Stimulated activated CD8-positive, alpha-beta memory T cell treated with anti-CD3 and anti-CD28 coated beads, Interleukin-15, amount 100 ng/mL, for 1 hour (primary cell): ENCODE data around the gene ADARB2.
"Not testable (repeated sequence)": the region's sequence is repeated elsewhere in the genome, so short reads cannot be mapped to it uniquely, and the experiment has no call there.

Source experiments
- DNase-seq: peaks from one replicate; pipeline ENCODE4 v3.0.0-alpha.2; 2020; ENCODE audit warnings: low read depth

ADARB2 gene

DNA sequence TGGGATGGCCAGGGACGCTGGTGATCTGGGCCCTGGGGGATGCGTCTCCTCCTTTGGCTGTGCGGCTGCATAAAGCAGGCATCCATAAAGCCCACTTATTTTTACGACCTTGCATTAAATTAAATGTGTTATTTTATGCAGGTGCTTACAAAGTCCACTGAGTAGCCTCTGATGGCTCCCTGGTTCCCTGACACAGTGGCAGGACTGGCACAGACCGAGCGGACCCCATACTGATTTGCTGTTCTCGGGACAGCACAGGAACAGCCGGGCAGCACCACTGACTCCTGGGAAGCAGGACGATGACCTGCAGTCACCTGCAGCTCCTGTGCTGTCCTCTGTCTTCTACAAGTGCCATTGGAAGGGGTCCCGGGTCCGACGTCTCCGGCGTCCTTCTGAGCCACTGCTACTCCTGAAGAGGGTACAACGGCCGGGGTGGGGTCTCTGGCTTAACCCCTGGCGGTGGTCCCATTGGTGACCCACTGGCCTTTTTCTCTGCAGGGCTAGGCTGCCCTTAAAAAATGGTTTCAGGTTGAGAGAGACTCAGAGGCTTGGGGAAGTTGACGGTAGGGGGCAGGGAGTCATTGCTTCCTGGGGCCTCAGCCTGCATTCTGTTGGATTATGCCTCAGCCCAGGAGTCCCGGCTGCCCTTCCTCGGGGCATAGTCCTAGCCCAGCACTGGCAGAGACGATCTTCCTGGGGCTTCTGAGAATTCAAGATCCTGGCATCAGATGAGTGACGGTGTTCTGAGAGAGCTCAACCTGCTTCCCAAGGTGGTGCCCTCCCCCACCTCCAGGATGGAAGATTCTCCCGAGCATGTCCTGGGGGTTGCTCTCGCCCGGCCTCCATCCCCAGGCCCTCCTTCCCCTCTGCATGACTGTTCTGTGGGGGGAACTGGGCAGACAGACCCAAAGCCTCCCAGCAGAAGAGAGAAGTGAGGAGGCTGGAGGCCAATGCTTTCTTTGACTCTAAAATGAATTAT is 330.1 kb downstream of the ADARB2 start:
- no peak for DNase-seq

- DNase-seq: no peak
Observed at GRCh38 chr10:1406132-1406966, 331.0 kb downstream of the ADARB2 start.

- DNase-seq: no peak
Observed at GRCh38 chr10:1404323-1405260, 332.7 kb downstream of the ADARB2 start.

DNA sequence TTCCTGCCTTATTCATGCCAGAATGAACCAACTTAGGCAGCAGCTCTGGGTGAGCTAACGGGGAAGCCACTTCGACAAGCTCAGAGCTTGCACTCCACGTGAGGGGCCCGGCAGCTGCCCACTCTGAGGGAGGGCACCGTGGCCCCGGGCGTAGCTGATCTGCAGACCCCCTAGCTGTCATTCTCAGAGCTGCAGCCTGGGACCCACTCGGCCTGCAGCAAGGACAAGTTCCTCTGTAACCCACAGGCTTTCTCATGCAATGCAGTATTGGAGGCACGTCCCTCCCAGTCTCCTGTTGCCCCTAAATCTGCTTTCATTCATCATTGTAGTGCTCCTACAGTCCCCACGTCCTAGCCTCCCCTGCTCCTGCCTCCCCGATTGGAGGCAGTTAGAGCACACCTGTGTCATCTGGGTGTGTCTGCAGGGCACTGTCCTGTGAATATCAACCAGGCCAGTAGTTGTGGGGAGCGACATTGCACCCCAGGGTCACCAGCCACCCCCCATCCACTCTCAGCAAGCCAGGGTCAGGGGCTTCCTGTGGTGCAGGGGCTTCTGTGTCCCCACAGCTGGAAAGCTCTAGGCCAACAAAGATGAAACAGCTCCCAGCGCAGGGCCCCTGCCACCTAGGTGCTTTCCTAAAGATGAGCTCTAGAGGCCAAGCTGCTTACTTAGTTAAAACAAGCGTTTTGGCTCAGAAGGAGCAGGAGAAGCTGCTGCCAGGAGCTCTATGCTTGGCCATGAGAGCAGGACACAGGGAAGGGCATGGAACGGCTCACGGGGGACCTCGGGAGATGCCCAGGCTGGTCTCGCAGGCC is 333.6 kb downstream of the ADARB2 start:
- no peak for DNase-seq

DNA sequence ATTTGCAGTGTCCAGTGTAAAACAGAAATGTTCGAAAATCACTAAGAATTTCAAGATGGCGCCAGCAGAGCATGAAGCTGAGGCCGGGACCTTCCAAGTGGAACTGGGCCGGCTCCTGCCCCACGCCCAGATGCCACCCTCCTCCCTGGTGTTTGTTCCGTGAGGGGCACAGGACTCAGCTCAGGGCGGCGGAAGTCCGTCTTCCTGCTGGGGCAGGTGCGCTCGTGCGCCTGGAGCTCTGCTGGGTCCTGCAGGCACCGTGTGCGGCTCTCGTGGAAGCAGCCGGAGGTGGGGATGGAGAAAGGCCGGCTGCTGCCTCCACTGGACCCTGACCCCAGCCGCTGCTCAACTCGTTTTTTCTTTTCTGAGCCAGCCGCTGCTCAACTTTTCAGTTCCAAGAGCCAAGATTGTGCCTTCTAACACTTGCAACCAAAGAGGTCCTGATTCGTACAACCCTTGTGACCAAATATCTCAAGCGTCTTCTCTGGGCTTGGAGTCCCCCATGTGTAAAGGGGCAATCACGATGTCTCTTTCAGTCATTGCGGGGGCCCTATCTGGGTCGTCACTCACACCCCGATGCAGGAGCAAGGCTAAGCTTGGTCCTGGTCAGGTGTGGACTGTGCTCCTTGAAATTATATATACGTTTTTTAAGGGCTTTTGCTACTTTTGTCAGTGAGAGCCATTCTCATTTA is 334.4 kb downstream of the ADARB2 start:
- no peak for DNase-seq

GRCh38 chr10:1402016-1402770 is 335.1 kb downstream of the ADARB2 start:
- no peak for DNase-seq

GRCh38 chr10:1401071-1401965 is 336.0 kb downstream of the ADARB2 start:
- no peak for DNase-seq

DNA sequence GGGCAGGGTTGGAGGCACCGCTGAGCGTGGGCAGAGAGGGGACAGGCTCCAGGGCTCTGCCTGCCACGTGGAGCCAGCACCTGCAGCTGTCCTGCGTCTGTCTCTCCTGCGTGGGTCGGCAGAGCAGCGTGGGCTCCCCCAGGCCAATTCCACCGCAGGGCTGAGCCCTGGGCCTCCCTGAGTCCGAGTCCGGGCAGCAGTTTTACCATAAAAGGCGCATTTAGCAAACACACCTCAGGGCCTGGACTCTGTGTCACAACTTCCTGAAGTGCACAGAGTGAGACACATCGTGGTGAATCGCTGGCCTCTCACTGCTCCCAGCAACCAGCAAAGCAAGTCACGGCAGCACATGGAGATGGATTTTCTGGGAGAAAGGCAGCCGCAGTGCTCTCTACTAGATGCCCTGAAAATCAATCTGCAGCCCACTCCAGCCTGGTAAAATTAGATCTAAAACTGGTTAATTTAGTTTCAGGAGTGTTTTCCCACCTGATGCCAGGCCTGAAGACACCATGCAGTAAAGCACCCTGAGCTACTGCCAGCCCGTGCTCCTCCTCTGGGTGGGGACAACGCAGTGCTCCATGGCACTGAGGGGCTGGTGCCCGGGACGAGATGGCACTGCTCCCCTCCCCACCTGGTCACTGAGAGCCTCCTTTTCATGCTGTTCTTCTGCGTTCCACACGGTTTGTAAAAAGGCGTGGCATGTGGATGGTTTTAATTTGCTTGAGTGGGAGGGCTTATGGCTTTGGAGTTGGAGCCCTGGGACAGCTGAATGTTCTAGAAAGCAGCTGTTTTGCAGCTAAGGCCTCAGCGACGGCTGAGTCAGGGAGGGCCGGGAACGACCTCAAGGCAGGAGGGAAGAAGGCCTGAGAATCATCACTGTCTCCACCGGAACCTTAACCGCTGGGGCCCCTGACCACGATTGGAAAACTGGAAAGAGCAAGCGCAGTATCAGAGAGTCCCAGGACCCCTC is 336.9 kb downstream of the ADARB2 start:
- DNase-seq: no peak

- DNase-seq: no peak
Observed at GRCh38 chr10:1399431-1400100, 337.8 kb downstream of the ADARB2 start.

- no peak for DNase-seq
Observed at GRCh38 chr10:1398626-1399410, 338.5 kb downstream of the ADARB2 start.

- DNase-seq: not testable (repeated sequence)
Observed at GRCh38 chr10:1398116-1398515, 339.2 kb downstream of the ADARB2 start.

DNA sequence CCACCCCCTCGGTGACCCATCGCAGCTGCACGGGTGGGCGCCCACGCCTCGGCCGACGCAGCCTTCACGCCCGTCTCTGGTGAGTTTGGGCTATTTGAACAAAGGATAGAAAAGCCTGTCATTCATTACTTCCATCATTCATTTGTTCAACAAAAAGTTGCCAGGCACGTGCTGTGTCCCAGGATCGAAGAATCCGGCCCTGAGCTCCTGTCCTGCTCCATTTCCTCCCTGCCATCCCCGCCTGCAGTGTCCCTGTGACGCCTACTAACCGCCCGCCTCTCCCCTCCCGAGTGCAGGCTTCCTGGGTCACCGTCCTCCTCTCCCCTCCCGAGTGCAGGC is 341.1 kb downstream of the ADARB2 start:
- no peak for DNase-seq

DNA sequence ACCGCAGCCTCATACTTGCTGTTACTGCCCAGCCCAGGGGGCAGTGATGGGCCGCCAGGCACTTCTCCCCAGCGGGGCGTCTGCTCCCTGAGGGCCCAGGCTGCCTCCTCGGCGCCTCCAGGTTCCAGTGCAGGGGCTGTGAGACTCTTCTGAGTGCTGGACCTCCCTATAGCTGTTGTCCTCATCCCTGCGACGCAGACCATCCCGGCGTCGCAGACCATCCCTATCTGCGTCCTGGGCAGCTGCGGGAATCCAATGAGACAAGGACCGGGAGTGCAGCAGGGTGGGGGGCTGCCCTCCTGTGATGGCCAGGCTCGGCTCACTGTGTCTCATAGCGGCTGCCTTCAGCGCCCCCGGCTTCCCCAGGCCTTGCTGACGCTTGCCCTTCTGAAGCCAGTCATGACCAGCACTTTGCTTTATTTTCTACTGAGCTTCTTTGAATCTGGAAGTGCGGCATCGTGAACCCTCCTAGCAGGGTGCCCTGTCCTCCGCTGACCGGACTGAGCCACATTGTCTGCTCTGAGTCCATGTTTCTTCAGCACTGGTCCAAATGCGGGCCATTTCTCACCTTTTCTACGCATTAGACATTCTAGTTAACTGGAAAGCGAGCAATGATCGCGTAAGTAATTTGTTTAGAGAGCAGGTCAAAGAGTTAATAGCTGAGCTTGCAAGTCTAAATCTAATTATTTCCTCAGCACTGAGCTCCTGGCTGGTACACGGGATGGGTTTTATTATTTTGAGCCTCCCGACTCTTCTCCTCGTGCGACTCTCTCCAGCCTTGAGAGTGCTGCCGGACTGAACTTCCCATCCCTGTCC is 341.6 kb downstream of the ADARB2 start:
- no peak for DNase-seq

GRCh38 chr10:1395025-1395480 is 342.3 kb downstream of the ADARB2 start:
- no peak for DNase-seq
